Thymus (tissue), 11 donors: ENCODE measurements around the gene PCDH1. TPM values are rescaled to one million over a fixed set of nuclear protein-coding genes. Genes with fewer than 3 reads are reported as not detected.

ENCODE experiments used
- DNase-seq, 9 donors: peaks; one replicate each; pipeline ENCODE4 v3.0.0-alpha.2; 2013; ENCODE audit warnings: low spot score in 9 of 9, low read depth in 6 of 9, missing footprints in 1 of 9
- H3K27ac ChIP-seq, 2 donors: one replicate each; pipeline ENCODE4 v1.5.1; 2013; ENCODE audit warnings: control low read depth in 1 of 2, low read depth in 1 of 2, low read length in 1 of 2, mild to moderate bottlenecking in 1 of 2, moderate library complexity in 1 of 2
- H3K27me3 ChIP-seq, 2 donors: one replicate each; pipeline ENCODE4 v1.5.1; 2013; ENCODE audit warnings: low read length in 1 of 2; ENCODE audit not compliant: control insufficient read depth in 2 of 2, insufficient read depth in 1 of 2
- H3K36me3 ChIP-seq, 2 donors: one replicate each; pipeline ENCODE4 v1.5.1; 2013; ENCODE audit warnings: low read length in 1 of 2, mild to moderate bottlenecking in 1 of 2, moderate library complexity in 1 of 2; ENCODE audit not compliant: control insufficient read depth in 2 of 2, insufficient read depth in 2 of 2
- H3K4me1 ChIP-seq, 2 donors: one replicate each; pipeline ENCODE4 v1.5.1; 2013; ENCODE audit warnings: low read length in 2 of 2; ENCODE audit not compliant: control insufficient read depth in 2 of 2, insufficient read depth in 2 of 2
- H3K4me3 ChIP-seq, 2 donors: one replicate each; pipeline ENCODE4 v1.5.1; 2013; ENCODE audit warnings: low read length in 2 of 2, control low read depth in 1 of 2, mild to moderate bottlenecking in 1 of 2
- H3K9me3 ChIP-seq, 2 donors: one replicate each; pipeline ENCODE4 v1.5.1; 2013; ENCODE audit warnings: low read length in 1 of 2, mild to moderate bottlenecking in 1 of 2; ENCODE audit not compliant: control insufficient read depth in 2 of 2, insufficient read depth in 1 of 2
- WGBS: extraction: QIAGEN DNeasy Blood & Tissue Kit; methylation state at CpG from one replicate; pipeline ENCODE4 v1.1.7; 2013; 5-methylcytosine and 5-hydroxymethylcytosine counted together
- polyA plus RNA-seq: library from polyadenylated mRNA; stranded (reverse); fragments of 200-250 nt; gene quantifications from one replicate; pipeline ENCODE4 v1.2.3, GENCODE V29; 2013
- total RNA-seq: library from RNA; stranded (reverse); fragments of 120-200 nt; gene quantifications from one replicate; pipeline ENCODE4 v1.2.4, GENCODE V29; 2013
- donor health status: healthy.

Gene PCDH1
- total and polyA plus RNA-seq, 2 donors = 1.9 to 5.1 TPM

GRCh38 chr5:141871870-141872269 lies 6.3 kb downstream of the PCDH1 start:
- Histone ChIP-seq H3K27me3 (peaks cover 31 to 89% of the 10 kb centered on the region in 2 donors), H3K9me3 (peaks cover 0 to 6% of the 10 kb centered on the region in 2 donors), H3K4me1 (peaks cover 0 to 6% of the 10 kb centered on the region in 2 donors), H3K27ac (no peak overlapping the region), H3K36me3 (no peaks in the 10 kb centered on the region), H3K4me3 (no peak overlapping the region)
- DNase-seq = no peak
- WGBS = 92% methylated on average over 4 of the region's 4 CpGs

GRCh38 chr5:141870871-141871270 lies 7.3 kb downstream of the PCDH1 start:
- DNase-seq = no peak
- WGBS = 70% methylated on average over 4 of the region's 4 CpGs
- no peaks in the 10 kb centered on the region for H3K9me3 ChIP-seq
- H3K36me3 ChIP-seq = no peaks in the 10 kb centered on the region
- H3K4me3 ChIP-seq = no peak overlapping the region
- H3K27ac ChIP-seq = no peak overlapping the region
- no peaks in the 10 kb centered on the region for H3K4me1 ChIP-seq
- peaks cover 21 to 88% of the 10 kb centered on the region in 2 donors for H3K27me3 ChIP-seq

- WGBS = 87% methylated on average over 5 of the region's 5 CpGs
- H3K4me1 ChIP-seq = no peaks in the 10 kb centered on the region
- H3K4me3 ChIP-seq = no peak overlapping the region
- no peaks in the 10 kb centered on the region for H3K9me3 ChIP-seq
- H3K27me3 ChIP-seq = peaks cover 14 to 85% of the 10 kb centered on the region in 2 donors
- H3K36me3 ChIP-seq = no peaks in the 10 kb centered on the region
- no peak overlapping the region for H3K27ac ChIP-seq
- DNase-seq = no peak
These were observed 8.0 kb downstream of the PCDH1 start for GRCh38 chr5:141870228-141870627.

- peaks cover 9 to 83% of the 10 kb centered on the region in 2 donors for H3K27me3 ChIP-seq
- H3K4me1 ChIP-seq = no peaks in the 10 kb centered on the region
- WGBS = 92% methylated on average over 9 of the region's 9 CpGs
- H3K36me3 ChIP-seq = no peaks in the 10 kb centered on the region
- H3K4me3 ChIP-seq = no peak overlapping the region
- H3K9me3 ChIP-seq = no peaks in the 10 kb centered on the region
- no peak overlapping the region for H3K27ac ChIP-seq
- DNase-seq = no peak
These were observed 8.7 kb downstream of the PCDH1 start for GRCh38 chr5:141869514-141869913.

- Histone ChIP-seq H3K27me3 (peaks cover 6 to 82% of the 10 kb centered on the region in 2 donors), H3K9me3 (no peaks in the 10 kb centered on the region), H3K27ac (no peak overlapping the region), H3K36me3 (no peaks in the 10 kb centered on the region), H3K4me1 (no peaks in the 10 kb centered on the region), H3K4me3 (no peak overlapping the region)
- no peak for DNase-seq
- WGBS = 94% methylated on average over 14 of the region's 14 CpGs
These were observed 9.2 kb downstream of the PCDH1 start for GRCh38 chr5:141869040-141869439.

- Histone ChIP-seq H3K4me3 (no peak overlapping the region), H3K27ac (no peak overlapping the region), H3K4me1 (no peaks in the 10 kb centered on the region), H3K9me3 (no peaks in the 10 kb centered on the region), H3K36me3 (no peaks in the 10 kb centered on the region), H3K27me3 (peaks cover 3 to 80% of the 10 kb centered on the region in 2 donors)
- DNase-seq = no peak
- WGBS = 96% methylated on average over 16 of the region's 16 CpGs
These were observed 9.7 kb downstream of the PCDH1 start for GRCh38 chr5:141868541-141868940.

GRCh38 chr5:141867651-141868050 lies 10.6 kb downstream of the PCDH1 start:
- Histone ChIP-seq H3K27me3 (peaks cover 3 to 75% of the 10 kb centered on the region in 2 donors), H3K27ac (no peak overlapping the region), H3K4me1 (no peaks in the 10 kb centered on the region), H3K36me3 (no peaks in the 10 kb centered on the region), H3K9me3 (no peaks in the 10 kb centered on the region), H3K4me3 (no peak overlapping the region)
- no peak for DNase-seq
- 55% methylated on average over 4 of the region's 4 CpGs for WGBS

- no peaks in the 10 kb centered on the region for H3K4me1 ChIP-seq
- H3K27me3 ChIP-seq = peaks cover under 1 to 70% of the 10 kb centered on the region in 2 donors
- H3K9me3 ChIP-seq = no peaks in the 10 kb centered on the region
- H3K27ac ChIP-seq = no peak overlapping the region
- DNase-seq = no peak
- 93% methylated on average over 5 of the region's 5 CpGs for WGBS
- no peaks in the 10 kb centered on the region for H3K36me3 ChIP-seq
- no peak overlapping the region for H3K4me3 ChIP-seq
These were observed 11.1 kb downstream of the PCDH1 start for GRCh38 chr5:141867139-141867538.

GRCh38 chr5:141866096-141866495 lies 12.1 kb downstream of the PCDH1 start:
- 92% methylated on average over 13 of the region's 13 CpGs for WGBS

GRCh38 chr5:141865406-141865805 lies 12.8 kb downstream of the PCDH1 start:
- WGBS = 94% methylated on average over 2 of the region's 2 CpGs
- H3K27ac ChIP-seq = no peak overlapping the region
- H3K36me3 ChIP-seq = no peaks in the 10 kb centered on the region
- no peak overlapping the region for H3K4me3 ChIP-seq
- no peaks in the 10 kb centered on the region for H3K9me3 ChIP-seq
- H3K4me1 ChIP-seq = no peaks in the 10 kb centered on the region
- peaks cover 2 to 66% of the 10 kb centered on the region in 2 donors for H3K27me3 ChIP-seq
- DNase-seq = no peak

More at GRCh38 chr5:141866096-141866495, 12.1 kb downstream of the PCDH1 start:
- DNase-seq = no peak
- no peak overlapping the region for H3K4me3 ChIP-seq
- no peak overlapping the region for H3K27ac ChIP-seq
- no peaks in the 10 kb centered on the region for H3K9me3 ChIP-seq
- H3K4me1 ChIP-seq = no peaks in the 10 kb centered on the region
- H3K27me3 ChIP-seq = peaks cover 2 to 72% of the 10 kb centered on the region in 2 donors
- H3K36me3 ChIP-seq = no peaks in the 10 kb centered on the region
